Gastroesophageal sphincter (tissue), 3 donors: Measurements from ENCODE around the gene C19orf67.

Experiments
- CTCF ChIP-seq, 4 experiments: fragments of 200-600 bp in 2 of 4; fragments of 450-650 bp in 2 of 4; sonication (generic) in 1 of 4; IDR thresholded peaks; one replicate each; pipeline ENCODE4 v1.5.1; 2017 to 2019; ENCODE audit warnings: antibody characterized with exemption in 4 of 4, mild to moderate bottlenecking in 2 of 4, moderate library complexity in 2 of 4
- POLR2A ChIP-seq, 2 donors: fragments of 450-650 bp; IDR thresholded peaks; one replicate each; pipeline ENCODE4 v1.6.1; 2017; ENCODE audit warnings: antibody characterized with exemption in 2 of 2, mild to moderate bottlenecking in 2 of 2, moderate library complexity in 1 of 2

GRCh38 chr19:14107581-14108461 is 22.2 kb upstream of the C19orf67 start:
- no peak for TF ChIP-seq POLR2A (IDR thresholded peaks at IDR 0.05)
- no peak for TF ChIP-seq CTCF (IDR thresholded peaks at IDR 0.05)
